Measurements from ENCODE around the gene THSD4.

Gene THSD4

GRCh38 chr15:71333839-71334238 lies 218.6 kb downstream of the THSD4 start:
- DNase-seq: no peak

GRCh38 chr15:71334434-71334833 lies 219.2 kb downstream of the THSD4 start:
- DNase-seq: no peak

GRCh38 chr15:71334873-71335272 lies 219.6 kb downstream of the THSD4 start:
- DNase-seq: no peak

- DNase-seq: no peak
Observed at GRCh38 chr15:71335591-71335990, 220.3 kb downstream of the THSD4 start.

GRCh38 chr15:71336671-71337070 lies 221.4 kb downstream of the THSD4 start:
- no peak for DNase-seq

- no peak for DNase-seq
Observed at GRCh38 chr15:71337197-71337845, 222.1 kb downstream of the THSD4 start.

- no peak for DNase-seq
Observed at GRCh38 chr15:71338265-71338664, 223.0 kb downstream of the THSD4 start.

- no peak for DNase-seq
Observed at GRCh38 chr15:71338827-71339542, 223.7 kb downstream of the THSD4 start.

- DNase-seq: no peak
Observed at GRCh38 chr15:71341811-71342550, 226.7 kb downstream of the THSD4 start.

GRCh38 chr15:71342658-71343057 lies 227.4 kb downstream of the THSD4 start:
- DNase-seq: no peak

- no peak for DNase-seq
Observed at GRCh38 chr15:71344316-71344715, 229.0 kb downstream of the THSD4 start.

- DNase-seq: no peak
Observed at GRCh38 chr15:71345186-71345585, 229.9 kb downstream of the THSD4 start.

GRCh38 chr15:71346464-71346863 lies 231.2 kb downstream of the THSD4 start:
- no peak for DNase-seq

GRCh38 chr15:71348597-71348996 lies 233.3 kb downstream of the THSD4 start:
- no peak for DNase-seq

- DNase-seq: no peak
Observed at GRCh38 chr15:71349336-71349735, 234.1 kb downstream of the THSD4 start.

- DNase-seq: no peak
Observed at GRCh38 chr15:71349736-71350526, 234.7 kb downstream of the THSD4 start.

- DNase-seq: no peak
Observed at GRCh38 chr15:71350622-71351378, 235.5 kb downstream of the THSD4 start.

GRCh38 chr15:71352125-71352524 lies 236.9 kb downstream of the THSD4 start:
- no peak for DNase-seq

- DNase-seq: no peak
Observed at GRCh38 chr15:71352765-71353164, 237.5 kb downstream of the THSD4 start.

GRCh38 chr15:71353171-71353570 lies 237.9 kb downstream of the THSD4 start:
- no peak for DNase-seq

- no peak for DNase-seq
Observed at GRCh38 chr15:71355268-71355667, 240.0 kb downstream of the THSD4 start.

GRCh38 chr15:71357321-71357732 lies 242.1 kb downstream of the THSD4 start:
- no peak for DNase-seq

All from stimulated activated CD8-positive, alpha-beta memory T cell treated with anti-CD3 and anti-CD28 coated beads, Interleukin-4, amount 100 ng/mL, for 48 hours (primary cell).